Caki2 (cell line): Measurements from ENCODE around the gene SEC22C. TPM values are rescaled to one million over a fixed set of nuclear protein-coding genes. Genes with fewer than 3 reads are reported as not detected.
"Not testable (repeated sequence)": the region's sequence is repeated elsewhere in the genome, so short reads cannot be mapped to it uniquely, and the experiment has no call there.

Source experiments
- DNase-seq: peaks from one replicate; pipeline ENCODE4 v3.0.0-alpha.2; 2015; ENCODE audit warnings: low read depth
- in situ Hi-C: cut with HindIII; loops from 2 replicates; pipeline ENCODE4 v1.10.0; 2016; ENCODE audit warnings: low sequenced_read_pairs, low pct_unique_long_range_greater_than_20kb, mixed read lengths
- total RNA-seq: library from RNA; depleted of rRNA; stranded (reverse); fragments of >200 nt; shearing (Covaris generic); gene quantifications from 2 replicates; pipeline ENCODE4 v1.2.3, GENCODE V29; 2014; ENCODE audit warnings: low replicate concordance

SEC22C gene
- total RNA-seq, 1 experiment from 2014 or later = 44.1 TPM

- DNase-seq = no peak
- in situ Hi-C loops = no loop called here
Measured at GRCh38 chr3:42589382-42590109, 7.8 kb upstream of the SEC22C start.

GRCh38 chr3:42588625-42589024, 6.9 kb upstream of the SEC22C start:
- in situ Hi-C loops = no loop called here
- DNase-seq = no peak

GRCh38 chr3:42582474-42583070, 805 bp upstream of the SEC22C start:
- no peak for DNase-seq
- in situ Hi-C loops = no loop called here

- no peak for DNase-seq
- in situ Hi-C loops = no loop called here
Measured at GRCh38 chr3:42581400-42581708, 413 bp downstream of the SEC22C start.

DNA sequence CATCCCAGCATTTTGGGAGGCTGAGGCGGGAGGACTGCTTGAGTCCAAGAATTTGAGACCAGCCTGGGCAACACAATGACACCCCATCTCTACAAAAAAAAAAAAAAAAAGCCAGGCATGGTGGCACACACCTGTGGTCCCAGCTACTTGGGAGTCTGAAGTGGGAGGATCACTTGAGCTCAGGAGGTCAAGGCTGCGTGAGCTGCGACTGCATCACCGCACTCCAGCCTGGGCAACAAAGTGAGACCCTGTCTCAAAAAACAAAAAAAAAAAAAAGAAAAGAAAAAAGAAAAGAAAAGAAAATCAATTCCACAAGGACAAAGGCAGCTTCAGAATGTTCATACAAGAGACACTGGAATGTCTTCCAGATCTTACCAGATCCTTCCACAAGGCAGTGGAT, 2.4 kb downstream of the SEC22C start:
- in situ Hi-C loops, DNase-seq: not testable (repeated sequence)

DNA sequence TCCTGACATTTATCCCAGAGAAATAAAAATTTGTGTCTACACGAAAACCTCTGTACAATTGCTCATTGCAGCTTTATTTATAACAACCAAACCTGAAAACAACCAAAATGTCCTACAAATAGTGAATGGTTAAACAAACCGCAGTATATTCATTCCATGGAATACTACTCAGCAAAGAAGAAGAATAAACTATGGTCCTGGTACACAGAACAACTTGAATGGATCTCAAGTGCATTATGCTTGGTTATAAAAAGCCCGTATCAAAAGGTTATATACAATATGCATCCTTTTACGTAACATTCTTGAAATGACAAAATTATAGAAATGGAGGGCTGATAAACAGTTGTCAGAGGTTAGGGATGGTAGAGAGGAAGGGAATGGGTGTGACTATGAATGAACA, 3.7 kb downstream of the SEC22C start:
- no peak for DNase-seq
- in situ Hi-C loops = no loop called here

GRCh38 chr3:42575137-42575741, 6.5 kb downstream of the SEC22C start:
- no peak for DNase-seq
- in situ Hi-C loops = no loop called here

GRCh38 chr3:42572278-42572677, 9.5 kb downstream of the SEC22C start:
- in situ Hi-C loops = no loop called here

DNA sequence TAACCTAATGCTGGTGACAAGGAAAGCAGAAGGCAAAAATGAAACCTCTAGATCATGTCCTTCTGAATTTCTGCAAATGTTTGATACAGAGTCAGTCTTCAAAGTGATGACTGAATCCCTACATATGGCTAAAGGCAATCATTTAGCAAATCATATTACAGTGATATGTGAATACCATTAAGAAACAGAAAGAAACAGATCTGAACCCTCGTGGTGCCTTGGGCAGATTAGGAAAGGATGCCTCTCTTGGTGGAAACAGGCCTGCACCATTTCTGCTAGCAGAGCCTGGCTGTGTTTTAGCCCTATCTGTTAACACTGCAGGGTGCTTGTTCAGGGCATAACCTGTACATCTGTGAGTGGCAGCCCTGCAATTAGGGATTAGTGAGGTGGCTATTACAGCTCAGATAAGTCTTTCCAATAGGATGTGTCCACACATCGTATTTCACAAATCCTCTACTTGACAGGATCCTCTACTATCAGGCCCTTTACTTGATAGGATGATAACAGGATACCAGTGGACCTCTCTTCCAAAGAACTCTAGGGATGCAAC, 12.1 kb downstream of the SEC22C start:
- in situ Hi-C loops = no loop called here
- DNase-seq = no peak

More at GRCh38 chr3:42572278-42572677, 9.5 kb downstream of the SEC22C start:
- DNase-seq = no peak

DNA sequence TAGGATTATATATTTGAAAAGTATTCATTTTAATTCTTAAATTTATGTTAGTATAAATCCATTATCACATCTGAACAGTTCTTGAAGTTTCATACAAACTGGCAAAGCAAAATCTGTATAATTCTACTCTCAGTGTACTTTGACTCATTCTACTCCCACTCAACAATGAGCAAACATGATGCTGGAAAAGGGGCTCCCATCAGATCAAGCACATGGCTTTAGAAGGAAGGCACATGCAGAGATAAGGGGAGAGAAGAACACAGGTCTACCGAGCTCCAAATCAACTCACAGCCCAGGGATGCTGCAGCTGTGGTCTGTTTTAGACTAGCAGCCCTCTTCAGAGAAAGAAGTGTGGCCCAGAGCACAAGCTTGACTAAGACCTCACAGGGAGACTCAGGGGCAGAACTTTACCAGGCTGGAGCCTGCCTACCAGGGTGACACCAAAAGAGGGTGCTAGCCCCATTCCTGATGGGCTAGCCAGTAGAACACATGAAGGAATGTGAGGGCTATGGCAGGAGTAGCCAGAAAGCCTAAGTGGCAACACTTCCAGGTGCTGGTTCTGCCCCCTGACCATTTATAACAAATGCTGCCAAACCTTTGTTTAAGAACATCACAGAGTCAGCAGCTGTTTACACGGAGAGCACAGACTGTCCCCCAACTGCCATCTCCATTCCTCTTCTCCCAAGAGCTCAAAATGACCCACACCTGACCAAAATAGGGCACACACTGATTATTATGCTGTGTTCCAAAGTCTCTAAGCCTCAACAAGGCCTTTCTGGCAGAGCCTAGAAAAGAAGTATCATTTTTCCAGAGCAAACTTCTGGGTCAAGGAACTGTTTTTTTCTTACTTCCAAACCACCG, 19.5 kb downstream of the SEC22C start:
- in situ Hi-C loops = no loop called here
- no peak for DNase-seq

- DNase-seq = no peak
- in situ Hi-C loops = no loop called here
Measured at GRCh38 chr3:42557854-42558253, 23.9 kb downstream of the SEC22C start.

DNA sequence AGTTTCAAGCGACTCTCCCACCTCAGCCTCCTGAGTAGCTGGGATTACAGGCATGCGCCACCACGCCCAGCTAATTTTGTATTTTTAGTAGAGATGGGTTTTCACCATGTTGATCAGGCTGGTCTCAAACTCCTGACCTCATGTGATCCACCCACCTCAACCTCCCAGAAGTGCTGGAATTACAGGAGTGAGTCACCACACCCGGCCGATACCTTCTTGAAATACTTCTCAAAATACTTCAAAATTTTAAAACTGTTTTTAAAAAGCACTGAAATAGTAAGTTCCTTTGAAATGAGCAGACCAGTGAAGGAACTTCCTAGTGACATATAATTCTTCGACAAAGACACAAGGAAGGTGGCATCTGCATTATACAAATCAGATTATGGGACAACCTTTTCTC, 24.9 kb downstream of the SEC22C start:
- DNase-seq, in situ Hi-C loops: not testable (repeated sequence)

DNA sequence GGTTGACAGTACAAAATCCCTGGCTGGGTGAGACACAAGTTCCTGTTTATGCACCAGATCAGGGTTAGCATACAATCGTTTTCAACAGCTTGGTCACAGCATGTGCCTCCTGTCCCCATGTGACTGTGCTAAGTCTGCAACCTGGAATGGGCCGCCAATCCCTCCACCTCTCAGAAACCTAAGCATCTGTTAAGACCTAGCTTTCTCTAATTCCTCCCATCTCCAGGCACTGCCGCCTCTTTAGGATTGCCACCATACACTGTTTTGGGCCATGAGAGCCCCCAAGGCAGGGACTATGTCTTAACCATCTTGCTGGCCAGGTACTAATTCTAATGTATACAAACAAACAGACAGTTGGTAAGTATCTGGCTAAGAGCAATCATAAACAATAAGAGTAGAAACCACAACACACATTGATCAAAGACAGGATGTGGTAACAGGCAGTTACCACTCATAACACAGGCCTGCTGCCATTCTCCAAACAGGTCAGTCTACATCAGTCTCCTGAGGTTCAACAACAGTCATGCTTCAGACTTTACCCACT, 25.6 kb downstream of the SEC22C start:
- in situ Hi-C loops = no loop called here
- DNase-seq = no peak

GRCh38 chr3:42552830-42553229, 28.9 kb downstream of the SEC22C start:
- in situ Hi-C loops = no loop called here
- no peak for DNase-seq

DNA sequence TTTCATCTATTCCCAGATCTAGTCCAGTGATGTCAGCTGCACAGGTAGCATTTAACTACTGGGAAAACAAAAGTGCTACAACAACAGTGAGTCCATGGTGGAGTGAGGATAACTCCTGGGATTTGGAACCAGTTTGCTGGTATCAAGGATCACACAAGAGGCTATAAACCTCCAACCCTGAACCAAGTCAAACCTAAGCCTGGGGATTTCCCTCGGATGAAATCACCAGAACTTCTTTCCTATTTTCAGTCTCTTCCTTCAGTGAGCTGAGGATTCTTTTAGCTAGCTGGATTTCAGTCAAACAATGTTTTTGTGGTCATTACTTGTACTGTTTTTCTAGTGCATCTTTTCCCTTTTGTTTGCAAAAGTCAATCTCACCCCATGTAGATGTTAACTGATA, 31.5 kb downstream of the SEC22C start:
- in situ Hi-C loops = no loop called here
- no peak for DNase-seq

GRCh38 chr3:42549131-42549530, 32.6 kb downstream of the SEC22C start:
- in situ Hi-C loops = no loop called here
- no peak for DNase-seq

DNA sequence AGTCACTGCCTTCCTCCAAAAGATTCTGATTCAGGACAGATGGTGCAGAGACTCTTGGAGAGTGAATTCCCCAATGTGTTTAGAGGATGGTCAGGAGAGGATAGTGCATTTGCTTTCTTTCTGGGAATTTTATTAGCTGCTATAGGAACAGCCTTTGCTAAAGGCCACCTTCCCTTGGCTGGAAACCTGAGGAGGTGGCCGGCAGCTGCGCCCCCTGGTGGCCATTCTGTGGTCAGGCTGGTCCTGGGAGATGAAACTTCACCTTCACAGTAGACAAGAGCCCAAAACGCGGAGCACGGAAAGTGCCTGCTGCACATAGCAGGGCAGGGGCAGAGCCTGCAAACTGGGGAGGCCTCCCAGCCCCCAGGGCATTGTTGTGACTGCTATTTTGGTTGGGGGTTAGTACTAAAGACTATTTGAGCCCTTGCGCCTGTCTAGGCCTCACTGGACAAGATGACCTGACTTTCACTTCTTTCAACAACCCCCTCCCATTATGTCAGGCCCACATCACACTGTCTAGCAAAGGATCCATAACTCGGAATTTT, 34.3 kb downstream of the SEC22C start:
- in situ Hi-C loops = no loop called here
- DNase-seq = peak; percentile 24

- in situ Hi-C loops = no loop called here
- no peak for DNase-seq
Measured at GRCh38 chr3:42546691-42547213, 35.0 kb downstream of the SEC22C start.
